ENCODE measurements around the gene FAM227B.

The FAM227B gene

GRCh38 chr15:49627407-49627877 is 6.8 kb upstream of the FAM227B start:
- no peak for TF ChIP-seq CTCF (IDR thresholded peaks at IDR 0.05; ENCODE audit: extremely low read depth, insufficient read depth, missing control alignments)
- DNase-seq (ENCODE audit: low spot score): no peak
- in situ Hi-C loops (cut with MboI; ENCODE audit: low pct_unique_long_range_greater_than_20kb, low sequenced_read_pairs, unreplicated experiment): no loop called here

DNA sequence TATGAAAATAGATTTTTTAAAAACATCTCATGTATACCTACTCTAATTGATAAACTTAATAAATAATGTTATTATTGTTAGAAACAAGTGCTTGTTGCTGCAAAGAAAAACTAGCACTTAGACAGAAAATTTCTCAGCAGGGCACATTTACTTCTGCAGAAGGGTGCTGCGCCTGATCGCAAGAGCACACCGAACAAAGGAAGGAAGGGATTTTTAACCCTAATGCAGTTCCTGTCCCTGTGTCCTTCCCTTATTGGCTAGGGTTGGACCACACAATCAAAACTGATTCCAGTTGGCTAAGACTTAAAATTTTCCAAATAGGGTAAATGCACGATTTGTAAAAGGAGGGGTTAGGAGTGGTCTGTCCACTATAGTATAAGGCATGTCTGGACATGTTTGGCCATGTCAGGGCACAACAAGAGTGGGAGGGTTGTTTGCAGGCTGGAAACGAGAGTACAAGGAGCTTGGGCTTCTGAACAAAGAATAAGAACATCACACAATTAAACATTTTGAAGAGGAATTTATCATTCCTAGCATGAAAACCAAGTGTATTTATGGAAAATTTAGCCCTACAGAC is 4.9 kb upstream of the FAM227B start:
- in situ Hi-C loops (cut with MboI; ENCODE audit: low pct_unique_long_range_greater_than_20kb, low sequenced_read_pairs, unreplicated experiment): no loop called here
- TF ChIP-seq CTCF (IDR thresholded peaks at IDR 0.05; ENCODE audit: extremely low read depth, insufficient read depth, missing control alignments): no peak
- no peak for DNase-seq (ENCODE audit: low spot score)

GRCh38 chr15:49624056-49624455 is 3.4 kb upstream of the FAM227B start:
- in situ Hi-C loops (cut with MboI; ENCODE audit: low pct_unique_long_range_greater_than_20kb, low sequenced_read_pairs, unreplicated experiment): no loop called here
- DNase-seq (ENCODE audit: low spot score): no peak
- TF ChIP-seq CTCF (IDR thresholded peaks at IDR 0.05; ENCODE audit: extremely low read depth, insufficient read depth, missing control alignments): no peak

- DNase-seq (ENCODE audit: low spot score): no peak
- no peak for TF ChIP-seq CTCF (IDR thresholded peaks at IDR 0.05; ENCODE audit: extremely low read depth, insufficient read depth, missing control alignments)
- in situ Hi-C loops (cut with MboI; ENCODE audit: low pct_unique_long_range_greater_than_20kb, low sequenced_read_pairs, unreplicated experiment): no loop called here
These were observed 1.9 kb upstream of the FAM227B start for GRCh38 chr15:49622561-49622960.

DNA sequence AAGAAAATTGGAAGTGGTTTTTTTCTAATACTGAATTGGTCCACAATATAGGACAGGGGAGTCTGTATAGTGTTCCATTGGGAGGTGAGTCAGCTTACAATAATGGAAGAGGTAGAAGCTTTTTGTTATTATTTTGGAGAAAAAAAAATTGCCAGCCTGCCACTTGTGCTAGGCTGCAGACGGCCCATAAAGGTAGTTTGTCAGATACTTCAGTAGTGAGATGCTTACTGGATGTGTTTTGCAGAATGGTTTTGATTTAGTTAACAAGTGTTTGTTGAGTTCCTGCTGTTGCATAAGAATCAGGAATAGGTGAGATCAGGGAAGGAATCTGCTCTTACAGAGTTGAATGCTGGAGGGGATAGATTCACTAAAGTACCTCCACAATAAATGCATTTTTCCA is 1.3 kb upstream of the FAM227B start:
- no peak for DNase-seq (ENCODE audit: low spot score)
- in situ Hi-C loops (cut with MboI; ENCODE audit: low pct_unique_long_range_greater_than_20kb, low sequenced_read_pairs, unreplicated experiment): no loop called here
- TF ChIP-seq CTCF (IDR thresholded peaks at IDR 0.05; ENCODE audit: extremely low read depth, insufficient read depth, missing control alignments): no peak

DNA sequence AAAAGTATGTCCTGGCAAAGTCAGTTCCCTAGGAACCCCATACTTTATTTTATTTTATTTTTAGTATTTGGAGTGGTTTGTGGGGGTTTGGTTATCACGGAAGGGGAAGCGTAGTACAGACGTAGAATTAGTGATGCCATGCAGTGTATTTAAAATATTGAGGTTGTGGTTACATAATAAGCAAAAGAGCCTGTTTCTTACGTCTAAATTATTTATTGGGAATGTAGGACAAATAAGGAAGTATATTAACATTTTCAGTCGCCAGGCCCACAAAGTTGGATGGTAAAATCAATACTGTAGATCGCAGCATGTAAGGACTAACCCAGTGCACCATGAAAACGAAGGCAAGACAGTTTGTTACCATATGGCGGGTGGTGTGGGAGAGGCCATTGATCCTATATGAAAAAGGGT is 788 bp upstream of the FAM227B start:
- in situ Hi-C loops (cut with MboI; ENCODE audit: low pct_unique_long_range_greater_than_20kb, low sequenced_read_pairs, unreplicated experiment): no loop called here
- TF ChIP-seq CTCF (IDR thresholded peaks at IDR 0.05; ENCODE audit: extremely low read depth, insufficient read depth, missing control alignments): no peak
- DNase-seq (ENCODE audit: low spot score): no peak
